ENCODE measurements around the gene AMDHD1. TPM values are rescaled to one million over a fixed set of nuclear protein-coding genes. Genes with fewer than 3 reads are reported as not detected.
"Not testable (repeated sequence)": the region's sequence is repeated elsewhere in the genome, so short reads cannot be mapped to it uniquely, and the experiment has no call there.

AMDHD1 gene
- total and polyA plus RNA-seq, 2 donors (not counting 3 experiments of a cell fraction or from before 2014, with no cell fraction given), result not detected

DNA sequence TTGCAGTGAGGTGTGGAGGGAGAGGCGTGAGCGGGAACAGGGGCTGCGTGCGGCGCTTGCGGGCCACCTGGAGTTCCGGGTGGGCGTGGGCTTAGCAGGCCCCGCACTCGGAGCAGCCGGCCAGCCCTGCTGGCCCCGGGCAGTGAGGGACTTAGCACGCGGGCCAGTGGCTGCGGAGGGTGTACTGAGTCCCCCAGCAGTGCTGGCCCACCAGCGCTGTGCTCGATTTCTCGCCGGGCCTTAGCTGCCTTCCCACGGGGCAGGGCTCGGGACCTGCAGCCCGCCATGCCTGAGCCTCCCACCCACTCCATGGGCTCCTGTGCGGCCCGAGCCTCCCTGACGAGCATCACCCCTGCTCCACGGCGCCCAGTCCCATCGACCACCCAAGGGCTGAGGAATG lies 26.0 kb downstream of the AMDHD1 start:
- H3K4me2 ChIP-seq (ENCODE audit: insufficient read depth, low read length); H3K4me1 ChIP-seq (ENCODE audit: control insufficient read depth, extremely low read depth, insufficient read depth, low read length); H3K4me3 ChIP-seq (replicated peaks in 1 of 3; ENCODE audit: insufficient read depth in 1 of 3, low read depth in 1 of 3, low read length in 3 of 3); H2AFZ ChIP-seq (ENCODE audit: low read depth, low read length); FAIRE-seq; H3K9me1 ChIP-seq (replicated peaks; ENCODE audit: control insufficient read depth, extremely low read depth, insufficient read depth, low read length); H3K36me3 ChIP-seq (ENCODE audit: control insufficient read depth in 2 of 2, extremely low read depth in 1 of 2, insufficient read depth in 2 of 2, low read length in 2 of 2); H3K27ac ChIP-seq (ENCODE audit: insufficient read depth, low read depth, low read length); POLR2A ChIA-PET; H3K27me3 ChIP-seq (ENCODE audit: control insufficient read depth in 2 of 2, insufficient read depth in 2 of 2, low read length in 2 of 2); H4K20me1 ChIP-seq (replicated peaks; ENCODE audit: control insufficient read depth, extremely low read depth, insufficient read depth, low read length); H3K9me3 ChIP-seq (replicated peaks; ENCODE audit: control insufficient read depth, insufficient read depth, low read length); BruUV-seq (replicated peaks); intact Hi-C loops (cut with micrococcal nuclease); DNase-seq (ENCODE audit: low read depth, low spot score); H3K79me2 ChIP-seq (ENCODE audit: control insufficient read depth, insufficient read depth, low read length); H3K9ac ChIP-seq (replicated peaks; ENCODE audit: extremely low read depth, insufficient read depth, low read length); dilution Hi-C loops (cut with MboI; ENCODE audit: extremely low pct_ligation_motif_present, low sequenced_read_pairs): not testable (repeated sequence)
- CTCF ChIA-PET, result interaction anchor here (1.1 kb wide), 1 partner anchor 29 kb away, joined by 4 read pairs; no protein-coding TSS in a partner anchor

DNA sequence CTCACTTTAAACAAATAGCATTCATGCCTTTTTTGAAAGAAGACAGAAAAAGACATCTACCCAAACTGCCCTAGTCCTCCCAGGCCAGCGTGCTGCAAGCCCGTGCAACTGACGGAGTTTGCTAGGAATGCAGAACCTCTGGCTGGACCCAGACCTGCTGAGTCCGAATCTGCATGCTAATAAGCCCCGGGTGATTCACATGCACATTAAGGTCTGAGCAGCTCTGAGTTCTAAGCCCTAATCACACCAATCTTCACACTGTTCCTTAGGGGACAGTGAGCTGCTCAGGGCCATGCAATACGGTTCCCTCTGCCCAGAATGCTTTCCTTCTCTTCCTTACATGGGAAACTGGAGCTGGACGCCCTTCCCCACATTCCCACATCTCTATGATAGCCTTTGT lies 27.8 kb downstream of the AMDHD1 start:
- Histone ChIP-seq H3K27me3 (ENCODE audit: control insufficient read depth in 2 of 2, insufficient read depth in 2 of 2, low read length in 2 of 2) (peaks cover 3 to 4% of the 10 kb centered on the region in 2 experiments), H3K36me3 (ENCODE audit: control insufficient read depth in 2 of 2, extremely low read depth in 1 of 2, insufficient read depth in 2 of 2, low read length in 2 of 2) (no peaks in the 10 kb centered on the region), H3K9ac (replicated peaks; ENCODE audit: extremely low read depth, insufficient read depth, low read length) (no peak overlapping the region), H3K4me2 (ENCODE audit: insufficient read depth, low read length) (no peak overlapping the region), H4K20me1 (replicated peaks; ENCODE audit: control insufficient read depth, extremely low read depth, insufficient read depth, low read length) (no peaks in the 10 kb centered on the region), H3K79me2 (ENCODE audit: control insufficient read depth, insufficient read depth, low read length) (no peaks in the 10 kb centered on the region), H3K4me1 (ENCODE audit: control insufficient read depth, extremely low read depth, insufficient read depth, low read length) (no peaks in the 10 kb centered on the region), H3K9me3 (replicated peaks; ENCODE audit: control insufficient read depth, insufficient read depth, low read length) (no peaks in the 10 kb centered on the region), H3K9me1 (replicated peaks; ENCODE audit: control insufficient read depth, extremely low read depth, insufficient read depth, low read length) (no peaks in the 10 kb centered on the region), H3K27ac (ENCODE audit: insufficient read depth, low read depth, low read length) (no peak overlapping the region), H3K4me3 (replicated peaks in 1 of 3; ENCODE audit: insufficient read depth in 1 of 3, low read depth in 1 of 3, low read length in 3 of 3) (no peak overlapping the region), H2AFZ (ENCODE audit: low read depth, low read length) (no peak overlapping the region)
- TF ChIP-seq, protein P1, sequence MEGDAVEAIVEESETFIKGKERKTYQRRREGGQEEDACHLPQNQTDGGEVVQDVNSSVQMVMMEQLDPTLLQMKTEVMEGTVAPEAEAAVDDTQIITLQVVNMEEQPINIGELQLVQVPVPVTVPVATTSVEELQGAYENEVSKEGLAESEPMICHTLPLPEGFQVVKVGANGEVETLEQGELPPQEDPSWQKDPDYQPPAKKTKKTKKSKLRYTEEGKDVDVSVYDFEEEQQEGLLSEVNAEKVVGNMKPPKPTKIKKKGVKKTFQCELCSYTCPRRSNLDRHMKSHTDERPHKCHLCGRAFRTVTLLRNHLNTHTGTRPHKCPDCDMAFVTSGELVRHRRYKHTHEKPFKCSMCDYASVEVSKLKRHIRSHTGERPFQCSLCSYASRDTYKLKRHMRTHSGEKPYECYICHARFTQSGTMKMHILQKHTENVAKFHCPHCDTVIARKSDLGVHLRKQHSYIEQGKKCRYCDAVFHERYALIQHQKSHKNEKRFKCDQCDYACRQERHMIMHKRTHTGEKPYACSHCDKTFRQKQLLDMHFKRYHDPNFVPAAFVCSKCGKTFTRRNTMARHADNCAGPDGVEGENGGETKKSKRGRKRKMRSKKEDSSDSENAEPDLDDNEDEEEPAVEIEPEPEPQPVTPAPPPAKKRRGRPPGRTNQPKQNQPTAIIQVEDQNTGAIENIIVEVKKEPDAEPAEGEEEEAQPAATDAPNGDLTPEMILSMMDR (IDR thresholded peaks at IDR 0.05; ENCODE audit: extremely low read depth in 1 of 2, insufficient read depth in 1 of 2, low read depth in 1 of 2, low read length in 2 of 2), result no peak
- TF ChIP-seq, protein P2, sequence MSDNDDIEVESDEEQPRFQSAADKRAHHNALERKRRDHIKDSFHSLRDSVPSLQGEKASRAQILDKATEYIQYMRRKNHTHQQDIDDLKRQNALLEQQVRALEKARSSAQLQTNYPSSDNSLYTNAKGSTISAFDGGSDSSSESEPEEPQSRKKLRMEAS (IDR thresholded peaks at IDR 0.05; ENCODE audit: insufficient read depth, insufficient read length), result no peak
- no peak for TF ChIP-seq JUN (IDR thresholded peaks at IDR 0.05; ENCODE audit: borderline replicate concordance, insufficient read depth, insufficient read length, low read depth)
- no peak for TF ChIP-seq GATA2 (IDR thresholded peaks at IDR 0.05; ENCODE audit: insufficient read depth, insufficient read length, low read depth, low read length)
- TF ChIP-seq POLR2AphosphoS5 (IDR thresholded peaks at IDR 0.05; ENCODE audit: insufficient read depth, low read depth, low read length), result no peak
- TF ChIP-seq EZH2 (IDR thresholded peaks at IDR 0.05; ENCODE audit: borderline replicate concordance, low read depth, low read length, severe bottlenecking), result no peak
- no peak for TF ChIP-seq MYC (IDR thresholded peaks at IDR 0.05; ENCODE audit: low read depth, low read length)
- no peak for TF ChIP-seq POLR2A (IDR thresholded peaks at IDR 0.05; ENCODE audit: low read depth, low read length)
- TF ChIP-seq FOS (IDR thresholded peaks at IDR 0.05; ENCODE audit: borderline replicate concordance, insufficient read depth, low read length), result no peak
- ChIA-PET POLR2A (no interaction called here), CTCF (interaction anchor here (0.7 to 1.4 kb wide), 4 partner anchors 9 to 52 kb away, joined by 3 to 4 read pairs (median 4); no protein-coding TSS in a partner anchor)
- BruUV-seq (replicated peaks), result no TSS peak
- intact Hi-C loops (cut with micrococcal nuclease) (no loop called here), dilution Hi-C loops (cut with MboI; ENCODE audit: extremely low pct_ligation_motif_present, low sequenced_read_pairs) (no loop called here)
- DNase-seq (ENCODE audit: low read depth, low spot score) (no peak), FAIRE-seq (no peak)
